ENCODE measurements around the gene TCL1A. TPM values are rescaled to one million over a fixed set of nuclear protein-coding genes. Genes with fewer than 3 reads are reported as not detected.

The TCL1A gene
- total RNA-seq, 1 experiment from 2014 or later: not detected

- no peak overlapping the region for H3K9ac ChIP-seq (ENCODE audit: extremely low read depth, insufficient read length, low read length)
- H2BK12ac ChIP-seq (ENCODE audit: insufficient read length, low read depth, low read length): no peak overlapping the region
- DNase-seq: no peak
- H3K23me2 ChIP-seq (ENCODE audit: insufficient read length, low read depth, low read length, poor library complexity, severe bottlenecking): no peaks in the 10 kb centered on the region
- no peaks in the 10 kb centered on the region for H3K79me2 ChIP-seq (ENCODE audit: insufficient read depth, low read length)
- no peak overlapping the region for H4K5ac ChIP-seq (ENCODE audit: insufficient read length, low read depth, low read length)
- H3K4me1 ChIP-seq (ENCODE audit: insufficient read depth, low read length): no peaks in the 10 kb centered on the region; the same call in 1 of the 2 replicates
- Mint-ChIP-seq H3K9me3 (no peaks in the 10 kb centered on the region; a peak in 2 of 5 replicates), H3K27me3 (ENCODE audit: low read depth) (peaks cover 98% of the 10 kb centered on the region), H3K4me3 (no peak overlapping the region), H3K27ac (no peak overlapping the region), H3K4me1 (peaks cover 36% of the 10 kb centered on the region in 2 experiments), H3K36me3 (ENCODE audit: insufficient read depth in 1 of 3, low read depth in 3 of 3) (0 out of 7 replicates have a peak, but pooled peaks cover 0 to 3% (median 0%) of the 10 kb centered on the region in 3 experiments)
- H3K14ac ChIP-seq (ENCODE audit: insufficient read depth, low read length): no peak overlapping the region
- H3K56ac ChIP-seq (ENCODE audit: insufficient read length, low read depth, low read length): no peak overlapping the region
- H2BK20ac ChIP-seq (ENCODE audit: low read depth, low read length, poor library complexity, severe bottlenecking): no peak overlapping the region
- H3K27me3 ChIP-seq (ENCODE audit: insufficient read depth, low read length): peaks cover 27% of the 10 kb centered on the region; the same call in 1 of the 2 replicates
- no peak overlapping the region for H3K4me2 ChIP-seq (ENCODE audit: insufficient read depth, insufficient read length, low read length)
- H2AFZ ChIP-seq (ENCODE audit: low read length): no peak overlapping the region
- H4K8ac ChIP-seq (replicated peaks; ENCODE audit: insufficient read length, low read depth, low read length): no peak overlapping the region
- H3K9me3 ChIP-seq (ENCODE audit: control insufficient read depth, low read depth, low read length): no peaks in the 10 kb centered on the region
- H4K91ac ChIP-seq (ENCODE audit: insufficient read length, low read depth, low read length): no peak overlapping the region
- H3K4ac ChIP-seq (ENCODE audit: low read depth, low read length): no peak overlapping the region
- no peak overlapping the region for H2BK120ac ChIP-seq (ENCODE audit: low read depth, low read length, poor library complexity, severe bottlenecking)
- TF ChIP-seq, protein P1, sequence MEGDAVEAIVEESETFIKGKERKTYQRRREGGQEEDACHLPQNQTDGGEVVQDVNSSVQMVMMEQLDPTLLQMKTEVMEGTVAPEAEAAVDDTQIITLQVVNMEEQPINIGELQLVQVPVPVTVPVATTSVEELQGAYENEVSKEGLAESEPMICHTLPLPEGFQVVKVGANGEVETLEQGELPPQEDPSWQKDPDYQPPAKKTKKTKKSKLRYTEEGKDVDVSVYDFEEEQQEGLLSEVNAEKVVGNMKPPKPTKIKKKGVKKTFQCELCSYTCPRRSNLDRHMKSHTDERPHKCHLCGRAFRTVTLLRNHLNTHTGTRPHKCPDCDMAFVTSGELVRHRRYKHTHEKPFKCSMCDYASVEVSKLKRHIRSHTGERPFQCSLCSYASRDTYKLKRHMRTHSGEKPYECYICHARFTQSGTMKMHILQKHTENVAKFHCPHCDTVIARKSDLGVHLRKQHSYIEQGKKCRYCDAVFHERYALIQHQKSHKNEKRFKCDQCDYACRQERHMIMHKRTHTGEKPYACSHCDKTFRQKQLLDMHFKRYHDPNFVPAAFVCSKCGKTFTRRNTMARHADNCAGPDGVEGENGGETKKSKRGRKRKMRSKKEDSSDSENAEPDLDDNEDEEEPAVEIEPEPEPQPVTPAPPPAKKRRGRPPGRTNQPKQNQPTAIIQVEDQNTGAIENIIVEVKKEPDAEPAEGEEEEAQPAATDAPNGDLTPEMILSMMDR (conservative IDR thresholded peaks at IDR 0.05): no peak
- no peak overlapping the region for H2BK5ac ChIP-seq (ENCODE audit: insufficient read length, low read length)
- H4K20me1 ChIP-seq (ENCODE audit: control insufficient read depth, insufficient read depth, insufficient read length): peaks cover 2% of the 10 kb centered on the region
- no peaks in the 10 kb centered on the region for H3K79me1 ChIP-seq (ENCODE audit: insufficient read depth, low read depth, low read length, poor library complexity, severe bottlenecking)
- H2BK15ac ChIP-seq (ENCODE audit: low read depth, low read length): no peak overlapping the region
- no CpG with 5 or more reads among the region's 15 CpGs for WGBS (ENCODE audit: extremely low coverage, insufficient read length, low lambda C conversion rate)
- no peak overlapping the region for H3K23ac ChIP-seq (ENCODE audit: insufficient read length, low read depth, low read length)
- no peak overlapping the region for H2AK5ac ChIP-seq (ENCODE audit: insufficient read length, low read length)
- no peak overlapping the region for H3K27ac ChIP-seq (ENCODE audit: insufficient read length, low read depth, low read length)
- no peak overlapping the region for H3K18ac ChIP-seq (ENCODE audit: insufficient read length, low read depth, low read length)
- H3T11ph ChIP-seq (ENCODE audit: low read length): no peak overlapping the region
Observed at GRCh38 chr14:95696741-95697140, 17.2 kb downstream of the TCL1A start.

Measured in H9 (cell line).